Regular cardiac myocyte (primary cell): Measurements from ENCODE around the gene ZBTB3. TPM values are rescaled to one million over a fixed set of nuclear protein-coding genes. Genes with fewer than 3 reads are reported as not detected.

Experiments
- total RNA-seq: library from RNA; depleted of rRNA; stranded (reverse); fragments of >200 nt; gene quantifications from 2 replicates; pipeline ENCODE4 v1.2.3, GENCODE V29; 2014

The ZBTB3 gene
- 11.6 and 13.6 TPM in 2 replicates for total RNA-seq

GRCh38 chr11:62753736-62754603, at the start of gene ZBTB3:
TSS of gene ZBTB3 (minus strand) at chr11:62754160. CDS start at chr11:62753664, 496 bp downstream.

GRCh38 chr11:62791501-62792201, 37.7 kb upstream of the ZBTB3 start, which contains the start of gene TMEM223:
TSS of gene TMEM223 (minus strand) at chr11:62792006. CDS start at chr11:62791994, 12 bp downstream.

GRCh38 chr11:62787005-62787759, 33.2 kb upstream of the ZBTB3 start, which contains the start of gene TMEM179B:
TSS of gene TMEM179B (plus strand) at chr11:62787402. CDS start at chr11:62787432, 30 bp downstream.

DNA sequence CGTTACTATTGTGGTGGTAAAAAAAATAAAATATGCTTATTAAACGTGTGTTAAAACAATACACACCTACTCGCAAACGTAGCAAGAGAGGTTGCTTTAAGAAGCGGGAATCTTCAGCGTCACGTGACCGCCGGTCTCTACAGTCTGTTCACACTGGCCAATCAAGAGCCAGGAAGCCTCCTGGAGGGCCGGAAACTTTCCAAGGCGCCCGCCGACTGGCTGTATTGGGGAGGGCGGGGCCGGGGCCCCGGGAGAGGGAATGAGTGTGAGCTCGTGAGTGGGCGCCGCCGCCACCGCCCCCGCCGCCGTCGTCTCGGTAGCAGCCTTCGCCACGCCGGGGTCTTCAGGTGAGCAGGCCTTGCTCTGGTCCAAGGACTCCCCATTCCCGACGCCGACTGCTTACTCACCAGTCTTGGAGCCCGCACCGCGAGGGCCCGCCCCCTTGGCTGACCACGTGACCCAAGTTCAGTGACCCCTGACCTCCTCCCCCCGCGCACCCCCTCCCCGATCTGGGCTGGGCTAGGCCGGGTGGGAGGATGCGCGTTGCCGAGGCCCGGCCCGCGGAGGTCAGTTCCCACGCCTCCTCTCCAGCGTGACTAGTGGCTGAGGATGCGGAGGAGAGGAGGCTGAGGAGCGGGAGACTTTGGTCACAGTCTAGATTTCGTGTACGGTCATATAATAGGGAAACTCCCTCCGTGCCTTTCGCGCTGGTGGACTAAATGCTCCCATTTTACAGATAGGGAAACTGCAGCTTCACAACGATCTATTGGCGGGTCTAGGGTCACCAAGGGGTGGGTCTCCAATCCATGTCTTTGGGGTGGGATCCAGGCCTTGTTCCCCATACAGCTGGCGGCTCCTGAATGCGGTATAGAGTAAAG, 17.4 kb upstream of the ZBTB3 start, which contains the start of gene TAF6L:
Gene TAF6L, plus strand, starts transcription at position 253 of the 878 bp plus-strand sequence. CDS start 4,388 bp downstream, outside the sequence.

GRCh38 chr11:62728171-62728988, 25.6 kb downstream of the ZBTB3 start, which contains the start of gene TTC9C:
TSS of gene TTC9C (plus strand) at chr11:62728486. CDS start at chr11:62728849, 363 bp downstream.

DNA sequence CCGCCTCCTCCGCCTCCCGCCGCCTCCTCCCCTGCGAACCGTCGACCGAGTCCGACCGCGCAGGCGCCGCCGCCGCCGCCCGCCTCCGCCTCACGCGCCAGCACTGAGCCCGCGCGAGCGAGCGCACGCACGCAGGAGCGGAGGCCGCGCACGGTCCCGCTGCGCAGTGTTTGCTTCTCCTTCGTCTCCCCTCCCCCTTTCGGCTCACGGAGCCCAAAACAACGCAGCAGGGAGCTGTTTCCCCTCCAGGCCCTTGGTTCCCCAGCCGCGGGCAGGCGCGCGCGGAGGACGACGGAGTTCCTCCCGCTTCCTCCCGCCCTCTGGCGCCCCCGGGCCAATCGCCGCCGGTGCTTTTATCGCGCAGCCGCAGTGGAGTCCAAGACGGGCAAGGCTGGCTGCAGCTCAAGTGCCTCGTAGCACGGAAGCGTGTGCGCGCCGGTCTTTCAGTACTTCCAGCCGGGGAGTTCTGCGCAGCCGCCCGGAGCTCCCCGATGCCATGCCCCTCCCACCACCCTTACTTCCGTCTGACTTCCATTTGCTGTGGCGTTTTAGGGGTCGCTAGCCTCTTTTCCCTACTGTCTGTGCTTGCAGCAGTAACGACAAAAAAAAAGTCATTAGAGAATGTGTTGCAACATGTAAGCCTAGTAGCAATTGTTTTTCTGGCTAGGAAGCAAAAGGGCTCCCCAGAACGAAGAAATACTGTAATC, 26.6 kb downstream of the ZBTB3 start, which contains the start of gene HNRNPUL2:
Gene HNRNPUL2, minus strand, starts transcription at position 293 of the 707 bp plus-strand sequence. CDS start 301 bp downstream, outside the sequence.

GRCh38 chr11:62707277-62707861, 46.6 kb downstream of the ZBTB3 start, which contains the start of the genes BSCL2 and GNG3:
TSS of gene BSCL2 (minus strand) at chr11:62707424. CDS start at chr11:62707195, 229 bp downstream.
TSS of gene GNG3 (plus strand) at chr11:62707676. CDS start at chr11:62708296, 620 bp downstream.

Other genes starting within 250 kb of the ZBTB3 start
- gene AHNAK, start 207.4 kb downstream of the ZBTB3 start, total RNA-seq, result 320 and 463 TPM in 2 replicates
- gene EEF1G, start 180.3 kb downstream of the ZBTB3 start, total RNA-seq, result 1,480 and 1,535 TPM in 2 replicates
- gene TUT1, start 162.6 kb downstream of the ZBTB3 start, total RNA-seq, result 6.2 and 7.9 TPM in 2 replicates
- 93.6 and 166 TPM in 2 replicates for gene MTA2, start 152.3 kb downstream of the ZBTB3 start, total RNA-seq
- gene EML3, start 141.4 kb downstream of the ZBTB3 start, total RNA-seq, result 13.2 and 15.1 TPM in 2 replicates
- 2.0 and 3.1 TPM in 2 replicates for gene ROM1, start 140.9 kb downstream of the ZBTB3 start, total RNA-seq
- gene B3GAT3, start 132.2 kb downstream of the ZBTB3 start, total RNA-seq, result 39.5 and 39.7 TPM in 2 replicates
- 233 and 273 TPM in 2 replicates for gene GANAB, start 107.5 kb downstream of the ZBTB3 start, total RNA-seq
- 17.2 and 33.7 TPM in 2 replicates for gene INTS5, start 100.9 kb downstream of the ZBTB3 start, total RNA-seq
- gene C11orf98, start 89.0 kb downstream of the ZBTB3 start, total RNA-seq, result 21.4 and 48.1 TPM in 2 replicates
- gene CSKMT, start 88.8 kb downstream of the ZBTB3 start, total RNA-seq, result 9.8 and 11.0 TPM in 2 replicates
- 7.0 and 13.2 TPM in 2 replicates for gene UQCC3, start 82.5 kb downstream of the ZBTB3 start, total RNA-seq
- gene LBHD1, start 81.9 kb downstream of the ZBTB3 start, total RNA-seq, result 2.5 and 3.7 TPM in 2 replicates
- 110 and 143 TPM in 2 replicates for gene UBXN1, start 75.1 kb downstream of the ZBTB3 start, total RNA-seq
- gene LRRN4CL, start 64.6 kb downstream of the ZBTB3 start, total RNA-seq, result 0.58 and 9.6 TPM in 2 replicates
- 48.3 and 54.4 TPM in 2 replicates for gene BSCL2, start 46.7 kb downstream of the ZBTB3 start, total RNA-seq
- not detected in 2 replicates for gene GNG3, start 46.5 kb downstream of the ZBTB3 start, total RNA-seq
- 5.6 and 6.1 TPM in 2 replicates for gene HNRNPUL2, start 26.7 kb downstream of the ZBTB3 start, total RNA-seq
- gene TTC9C, start 25.7 kb downstream of the ZBTB3 start, total RNA-seq, result 28.4 and 30.4 TPM in 2 replicates
- gene POLR2G, start 7.4 kb upstream of the ZBTB3 start, total RNA-seq, result 45.1 and 76.1 TPM in 2 replicates
- gene TAF6L, start 17.2 kb upstream of the ZBTB3 start, total RNA-seq, result 14.1 and 17.8 TPM in 2 replicates
- gene TMEM179B, start 33.2 kb upstream of the ZBTB3 start, total RNA-seq, result 34.9 and 46.5 TPM in 2 replicates
- 18.6 and 20.9 TPM in 2 replicates for gene TMEM223, start 37.8 kb upstream of the ZBTB3 start, total RNA-seq
- 21.1 and 21.5 TPM in 2 replicates for gene NXF1, start 51.3 kb upstream of the ZBTB3 start, total RNA-seq
- 27.6 and 39.3 TPM in 2 replicates for gene STX5, start 77.9 kb upstream of the ZBTB3 start, total RNA-seq
- gene TEX54, start 78.7 kb upstream of the ZBTB3 start, total RNA-seq, result not detected in 2 replicates
- gene WDR74, start 85.4 kb upstream of the ZBTB3 start, total RNA-seq, result 40.3 and 59.8 TPM in 2 replicates
- gene SLC3A2, start 126.7 kb upstream of the ZBTB3 start, total RNA-seq, result 137 and 149 TPM in 2 replicates
- gene CHRM1, start 167.2 kb upstream of the ZBTB3 start, total RNA-seq, result not detected in 2 replicates
- gene SLC22A6, start 230.8 kb upstream of the ZBTB3 start, total RNA-seq, result not detected in 2 replicates